H9 (cell line): ENCODE data around the gene HDAC5. TPM values are rescaled to one million over a fixed set of nuclear protein-coding genes. Genes with fewer than 3 reads are reported as not detected.

Source experiments
- DNase-seq: peaks from one replicate; pipeline ENCODE4 v3.0.0-alpha.2; 2017
- H2AFZ ChIP-seq: one replicate; pipeline ENCODE4 v1.6.1; 2013; ENCODE audit warnings: mild to moderate bottlenecking, low read length, control low read depth, moderate library complexity
- H2AK5ac ChIP-seq: 2 replicates; pipeline ENCODE4 v1.6.1; 2013; ENCODE audit warnings: low read length, control low read depth, mixed read lengths; ENCODE audit not compliant: insufficient read length
- H2BK120ac ChIP-seq: one replicate; pipeline ENCODE4 v1.6.1; 2013; ENCODE audit warnings: low read depth, mild to moderate bottlenecking, low read length, control low read depth, inconsistent platforms; ENCODE audit not compliant: poor library complexity, severe bottlenecking
- H2BK12ac ChIP-seq: 2 replicates; pipeline ENCODE4 v1.6.1; 2013; ENCODE audit warnings: low read length, control low read depth, mixed read lengths, low read depth; ENCODE audit not compliant: insufficient read length
- H2BK15ac ChIP-seq: 2 replicates; pipeline ENCODE4 v1.6.1; 2013; ENCODE audit warnings: low read depth, low read length, control low read depth
- H2BK20ac ChIP-seq: one replicate; pipeline ENCODE4 v1.6.1; 2013; ENCODE audit warnings: low read depth, mild to moderate bottlenecking, low read length, control low read depth, inconsistent platforms; ENCODE audit not compliant: poor library complexity, severe bottlenecking
- H2BK5ac ChIP-seq: 2 replicates; pipeline ENCODE4 v1.6.1; 2013; ENCODE audit warnings: low read length, control low read depth, mixed read lengths; ENCODE audit not compliant: insufficient read length
- H3K14ac ChIP-seq: 2 replicates; pipeline ENCODE4 v1.6.1; 2013; ENCODE audit warnings: low read length, control low read depth; ENCODE audit not compliant: insufficient read depth
- H3K18ac ChIP-seq: 2 replicates; pipeline ENCODE4 v1.6.1; 2013; ENCODE audit warnings: low read depth, mild to moderate bottlenecking, mixed read lengths, low read length, control low read depth; ENCODE audit not compliant: insufficient read length
- H3K23ac ChIP-seq: 2 replicates; pipeline ENCODE4 v1.6.1; 2013; ENCODE audit warnings: low read length, control low read depth, mixed read lengths, low read depth; ENCODE audit not compliant: insufficient read length
- H3K23me2 ChIP-seq: 2 replicates; pipeline ENCODE4 v1.6.1; 2013; ENCODE audit warnings: low read depth, mild to moderate bottlenecking, mixed read lengths, low read length, control low read depth; ENCODE audit not compliant: insufficient read length, poor library complexity, severe bottlenecking
- H3K27ac ChIP-seq: 2 replicates; pipeline ENCODE4 v1.5.1; 2013; ENCODE audit warnings: low read length, control low read depth, mixed read lengths, low read depth; ENCODE audit not compliant: insufficient read length
- H3K27me3 ChIP-seq: 2 replicates; pipeline ENCODE4 v1.6.1; 2013; ENCODE audit warnings: low read length, control low read depth, inconsistent platforms; ENCODE audit not compliant: insufficient read depth
- H3K4ac ChIP-seq: 2 replicates; pipeline ENCODE4 v1.6.1; 2013; ENCODE audit warnings: low read depth, mild to moderate bottlenecking, control low read depth, inconsistent platforms, low read length, moderate library complexity
- H3K4me1 ChIP-seq: 2 replicates; pipeline ENCODE4 v1.6.1; 2013; ENCODE audit warnings: low read length, control low read depth, inconsistent platforms; ENCODE audit not compliant: insufficient read depth
- H3K4me2 ChIP-seq: 2 replicates; pipeline ENCODE4 v1.6.1; 2013; ENCODE audit warnings: low read length, control low read depth, mixed read lengths; ENCODE audit not compliant: insufficient read length, insufficient read depth
- H3K56ac ChIP-seq: 2 replicates; pipeline ENCODE4 v1.6.1; 2013; ENCODE audit warnings: low read depth, mild to moderate bottlenecking, mixed read lengths, low read length, control low read depth; ENCODE audit not compliant: insufficient read length
- H3K79me1 ChIP-seq: 2 replicates; pipeline ENCODE4 v1.6.1; 2013; ENCODE audit warnings: low read depth, mild to moderate bottlenecking, moderate library complexity, low read length, control low read depth, inconsistent platforms; ENCODE audit not compliant: insufficient read depth, poor library complexity, severe bottlenecking
- H3K79me2 ChIP-seq: 2 replicates; pipeline ENCODE4 v1.6.1; 2013; ENCODE audit warnings: low read length, control low read depth, inconsistent platforms; ENCODE audit not compliant: insufficient read depth
- H3K9ac ChIP-seq: 2 replicates; pipeline ENCODE4 v1.6.1; 2013; ENCODE audit warnings: low read length, control low read depth, mixed read lengths; ENCODE audit not compliant: insufficient read length; ENCODE audit errors: extremely low read depth
- H3K9me3 ChIP-seq: one replicate; pipeline ENCODE4 v1.6.1; 2013; ENCODE audit warnings: low read depth, low read length, inconsistent platforms; ENCODE audit not compliant: control insufficient read depth
- H3T11ph ChIP-seq: one replicate; pipeline ENCODE4 v1.6.1; 2013; ENCODE audit warnings: mild to moderate bottlenecking, low read length, control low read depth, inconsistent platforms
- H4K20me1 ChIP-seq: one replicate; pipeline ENCODE4 v1.6.1; 2013; ENCODE audit not compliant: control insufficient read depth, insufficient read length, insufficient read depth
- H4K5ac ChIP-seq: 2 replicates; pipeline ENCODE4 v1.6.1; 2013; ENCODE audit warnings: low read depth, mild to moderate bottlenecking, mixed read lengths, low read length, control low read depth; ENCODE audit not compliant: insufficient read length
- H4K8ac ChIP-seq: replicated peaks from 2 replicates; pipeline ENCODE4 v1.6.1; 2013; ENCODE audit warnings: low read length, control low read depth, mixed read lengths, low read depth; ENCODE audit not compliant: insufficient read length
- H4K91ac ChIP-seq: 2 replicates; pipeline ENCODE4 v1.6.1; 2013; ENCODE audit warnings: low read depth, mild to moderate bottlenecking, moderate library complexity, mixed read lengths, low read length, control low read depth; ENCODE audit not compliant: insufficient read length
- H3K27ac Mint-ChIP-seq, 3 experiments: 2 replicates in 2 of 3; 3 replicates in 1 of 3; pipeline ENCODE4 v1.8.0; 2020 to 2021; ENCODE audit warnings: mixed read lengths in 3 of 3, mild to moderate bottlenecking in 1 of 3, moderate library complexity in 1 of 3
- H3K27me3 Mint-ChIP-seq: 2 replicates; pipeline ENCODE4 v1.8.0; 2021; ENCODE audit warnings: low read depth, mild to moderate bottlenecking, moderate library complexity, mixed read lengths
- H3K36me3 Mint-ChIP-seq, 3 experiments: 2 replicates in 2 of 3; 3 replicates in 1 of 3; pipeline ENCODE4 v1.8.0; 2020 to 2021; ENCODE audit warnings: low read depth in 3 of 3, mixed read lengths in 3 of 3; ENCODE audit not compliant: insufficient read depth in 1 of 3
- H3K4me1 Mint-ChIP-seq, 2 experiments: 2 replicates each; pipeline ENCODE4 v1.8.0; 2020; ENCODE audit warnings: mixed read lengths in 2 of 2
- H3K4me3 Mint-ChIP-seq, 2 experiments: 2 replicates in 1 of 2; 3 replicates in 1 of 2; pipeline ENCODE4 v1.8.0; 2020 to 2021; ENCODE audit warnings: mild to moderate bottlenecking in 2 of 2, mixed read lengths in 2 of 2, moderate library complexity in 1 of 2
- H3K9me3 Mint-ChIP-seq, 2 experiments: 2 replicates in 1 of 2; 3 replicates in 1 of 2; pipeline ENCODE4 v1.8.0; 2020; ENCODE audit warnings: mild to moderate bottlenecking in 2 of 2, mixed read lengths in 2 of 2, moderate library complexity in 1 of 2
- CTCF ChIP-seq: fragments of 200-600 bp; sonication (generic); conservative IDR thresholded peaks from 3 replicates; pipeline ENCODE4 v1.8.0; 2021; ENCODE audit warnings: antibody characterized with exemption, mild to moderate bottlenecking
- WGBS: extraction: QIAGEN DNeasy Blood & Tissue Kit; methylation state at CpG from one replicate; pipeline ENCODE4 v1.1.7; 2013; ENCODE audit warnings: missing lambda C conversion rate, low lambda C conversion rate, mixed read lengths; ENCODE audit not compliant: insufficient read length; ENCODE audit errors: extremely low coverage; 5-methylcytosine and 5-hydroxymethylcytosine counted together
- total RNA-seq: library from RNA; stranded (reverse); gene quantifications from 2 replicates; pipeline ENCODE4 v1.2.1, GENCODE V29; 2021

The HDAC5 gene
- total RNA-seq, 1 experiment from 2014 or later, result 39.5 TPM

DNA sequence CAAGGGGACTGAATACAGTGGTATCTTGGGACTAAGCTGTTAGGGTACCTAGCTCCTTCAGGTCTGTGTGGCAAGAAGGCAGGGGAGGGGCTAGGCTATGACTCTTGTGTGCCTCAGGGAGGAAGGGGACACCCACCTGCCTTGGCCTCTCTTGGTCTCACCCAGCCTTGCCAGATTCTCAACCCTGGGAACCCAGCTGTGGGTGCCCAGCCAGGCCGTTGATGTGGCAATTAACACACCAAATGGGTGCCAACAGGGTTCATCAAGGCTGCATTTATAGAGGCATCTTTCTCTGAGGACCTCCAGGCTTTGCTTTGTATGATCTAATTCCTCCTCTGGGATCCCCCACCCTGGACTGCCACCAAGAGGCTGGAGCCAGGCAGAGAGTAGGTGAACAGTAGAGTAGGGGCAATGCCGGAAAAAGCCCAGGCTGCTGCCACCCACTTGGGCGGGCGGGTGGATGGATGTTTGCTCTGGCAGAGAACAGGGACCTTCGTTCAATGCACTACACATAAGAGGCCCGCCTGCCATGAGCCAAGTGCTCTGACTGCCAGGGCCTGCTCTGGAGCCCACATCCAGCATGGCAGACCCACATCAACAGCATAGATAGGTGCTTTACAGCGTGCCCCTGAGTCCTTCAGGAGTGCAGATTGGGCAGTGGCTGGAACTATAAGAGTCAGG lies 43.9 kb upstream of the HDAC5 start:
- H3K56ac ChIP-seq, result no peak overlapping the region
- no peak overlapping the region for H3K4me3 Mint-ChIP-seq
- peaks cover 3% of the 10 kb centered on the region for H4K20me1 ChIP-seq
- H3K27ac ChIP-seq, result no peak overlapping the region
- H3K27ac Mint-ChIP-seq, result peak overlapping the region in 1 of 3 experiments; percentile 42; a peak in 2 of 7 replicates
- no peaks in the 10 kb centered on the region for H3K9me3 ChIP-seq
- H3K4me2 ChIP-seq, result no peak overlapping the region
- no peak overlapping the region; the same call in 1 of the 2 replicates for H3K14ac ChIP-seq
- no CpG with 5 or more reads among the region's 7 CpGs for WGBS
- H3K27me3 ChIP-seq, result no peaks in the 10 kb centered on the region
- peaks cover 17 to 31% of the 10 kb centered on the region in 2 experiments for H3K4me1 Mint-ChIP-seq
- no peak overlapping the region for H3K4ac ChIP-seq
- no peak overlapping the region for H2AFZ ChIP-seq
- no peaks in the 10 kb centered on the region for H3K9me3 Mint-ChIP-seq
- no peak overlapping the region for H4K8ac ChIP-seq
- no peak overlapping the region for H3K9ac ChIP-seq
- H3K27me3 Mint-ChIP-seq, result peaks cover 2% of the 10 kb centered on the region; the same call in 1 of the 2 replicates
- H2AK5ac ChIP-seq, result no peak overlapping the region
- peaks cover 0 to 9% (median 6%) of the 10 kb centered on the region in 3 experiments; a peak in 4 of 7 replicates for H3K36me3 Mint-ChIP-seq
- H2BK120ac ChIP-seq, result no peak overlapping the region
- no peaks in the 10 kb centered on the region for H3K79me1 ChIP-seq
- H4K91ac ChIP-seq, result no peak overlapping the region
- H2BK15ac ChIP-seq, result no peak overlapping the region
- H3K4me1 ChIP-seq, result no peaks in the 10 kb centered on the region; the same call in 1 of the 2 replicates
- no peak overlapping the region for H2BK20ac ChIP-seq
- H2BK12ac ChIP-seq, result no peak overlapping the region
- no peak overlapping the region for H2BK5ac ChIP-seq
- no peak overlapping the region for H3K18ac ChIP-seq
- peak overlapping the region; percentile 22 for H4K5ac ChIP-seq
- H3K23me2 ChIP-seq, result no peaks in the 10 kb centered on the region
- H3T11ph ChIP-seq, result no peak overlapping the region
- no peaks in the 10 kb centered on the region for H3K79me2 ChIP-seq
- H3K23ac ChIP-seq, result no peak overlapping the region
- no peak for DNase-seq
- TF ChIP-seq CTCF, result no peak
